ENCODE measurements around the gene PARP16.

Gene PARP16

DNA sequence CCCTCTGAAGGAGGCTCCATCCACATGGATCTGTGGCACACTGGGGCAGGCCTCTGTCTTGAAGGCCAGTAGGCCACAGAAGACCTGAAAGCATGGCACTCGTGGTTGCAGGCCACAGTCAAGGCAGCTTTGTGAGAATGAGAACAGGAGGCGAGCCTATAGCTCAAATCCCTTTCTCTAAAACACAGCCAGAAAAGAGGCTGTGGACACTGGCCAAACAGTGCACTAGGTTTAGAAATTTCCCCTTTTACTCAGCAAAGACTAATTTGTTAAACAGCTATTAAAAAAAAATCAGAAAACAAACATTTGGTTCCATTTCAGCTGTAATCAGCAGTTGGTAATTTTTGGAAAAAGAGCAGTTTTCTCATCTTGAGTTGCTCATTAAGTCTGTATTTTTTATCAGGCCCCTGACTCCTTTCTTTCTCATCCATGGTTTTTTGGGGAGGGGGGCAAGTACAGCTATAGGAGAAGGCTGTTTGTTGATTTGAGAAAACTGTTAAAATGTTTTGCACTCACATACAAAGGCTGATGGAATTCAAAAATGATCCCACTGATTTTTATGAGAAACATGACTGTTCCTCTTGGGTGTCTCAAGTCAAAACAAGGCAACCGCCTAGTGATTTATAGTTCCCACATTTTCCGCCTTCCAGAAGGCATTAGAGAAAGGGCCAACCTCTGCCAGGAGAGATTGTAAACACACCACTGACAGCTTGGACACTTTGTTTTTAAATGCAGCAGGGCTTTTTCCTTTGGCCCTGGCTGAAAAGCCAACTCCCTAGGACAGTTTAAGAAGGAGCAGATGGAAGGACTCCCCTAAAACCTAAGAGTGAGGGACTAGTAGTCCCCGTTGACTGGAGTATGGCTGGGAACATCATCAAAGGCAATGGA is 28.1 kb downstream of the PARP16 start:
- peaks cover 41% of the 10 kb centered on the region for H3K36me3 ChIP-seq (ENCODE audit: control insufficient read depth, insufficient read depth, low read length)
- H3K4me3 ChIP-seq (ENCODE audit: insufficient read depth, low read depth, low read length, poor library complexity, severe bottlenecking), result no peak overlapping the region
- H3K9me3 ChIP-seq (ENCODE audit: control insufficient read depth, low read length), result no peaks in the 10 kb centered on the region
- no peaks in the 10 kb centered on the region for H3K4me1 ChIP-seq (ENCODE audit: control insufficient read depth, insufficient read depth, low read length, poor library complexity, severe bottlenecking)
- no peak for DNase-seq
- H3K27me3 ChIP-seq (replicated peaks; ENCODE audit: control insufficient read depth, insufficient read depth, low read length, poor library complexity, severe bottlenecking), result no peaks in the 10 kb centered on the region
- H3K27ac ChIP-seq (ENCODE audit: insufficient read depth, low read length, poor library complexity, severe bottlenecking), result no peak overlapping the region

- no peaks in the 10 kb centered on the region for H3K27me3 ChIP-seq (replicated peaks; ENCODE audit: control insufficient read depth, insufficient read depth, low read length, poor library complexity, severe bottlenecking)
- DNase-seq, result no peak
- no peak overlapping the region for H3K4me3 ChIP-seq (ENCODE audit: insufficient read depth, low read depth, low read length, poor library complexity, severe bottlenecking)
- H3K36me3 ChIP-seq (ENCODE audit: control insufficient read depth, insufficient read depth, low read length), result peaks cover 28% of the 10 kb centered on the region
- no peaks in the 10 kb centered on the region for H3K4me1 ChIP-seq (ENCODE audit: control insufficient read depth, insufficient read depth, low read length, poor library complexity, severe bottlenecking)
- H3K9me3 ChIP-seq (ENCODE audit: control insufficient read depth, low read length), result no peaks in the 10 kb centered on the region
- no peak overlapping the region for H3K27ac ChIP-seq (ENCODE audit: insufficient read depth, low read length, poor library complexity, severe bottlenecking)
Measured at GRCh38 chr15:65255486-65256140, 31.1 kb downstream of the PARP16 start.

DNA sequence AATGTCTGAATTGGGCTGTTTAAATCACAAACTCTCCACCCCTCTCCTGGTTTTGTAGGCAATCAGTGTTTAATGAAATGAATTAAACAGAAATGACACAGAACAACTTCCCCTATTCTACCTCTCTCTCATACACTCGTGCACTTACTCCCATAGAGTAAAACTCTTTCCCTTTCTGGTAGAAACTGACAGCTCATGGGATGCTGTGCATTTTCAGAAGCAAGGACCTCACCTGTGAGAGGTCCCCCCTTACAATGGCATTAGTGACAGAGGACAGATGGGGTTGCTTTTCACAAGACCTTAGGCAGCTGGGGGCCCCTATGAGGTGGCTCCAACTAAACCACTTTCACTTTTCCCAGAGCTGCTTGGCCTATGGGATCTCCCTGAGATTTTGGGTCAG is 31.9 kb downstream of the PARP16 start:
- H3K4me3 ChIP-seq (ENCODE audit: insufficient read depth, low read depth, low read length, poor library complexity, severe bottlenecking), result no peak overlapping the region
- no peaks in the 10 kb centered on the region for H3K4me1 ChIP-seq (ENCODE audit: control insufficient read depth, insufficient read depth, low read length, poor library complexity, severe bottlenecking)
- H3K27me3 ChIP-seq (replicated peaks; ENCODE audit: control insufficient read depth, insufficient read depth, low read length, poor library complexity, severe bottlenecking), result no peaks in the 10 kb centered on the region
- H3K27ac ChIP-seq (ENCODE audit: insufficient read depth, low read length, poor library complexity, severe bottlenecking), result no peak overlapping the region
- peaks cover 20% of the 10 kb centered on the region for H3K36me3 ChIP-seq (ENCODE audit: control insufficient read depth, insufficient read depth, low read length)
- no peak for DNase-seq
- no peaks in the 10 kb centered on the region for H3K9me3 ChIP-seq (ENCODE audit: control insufficient read depth, low read length)

GRCh38 chr15:65254356-65254755 is 32.3 kb downstream of the PARP16 start:
- no peak for DNase-seq
- Histone ChIP-seq H3K4me3 (ENCODE audit: insufficient read depth, low read depth, low read length, poor library complexity, severe bottlenecking) (no peak overlapping the region), H3K9me3 (ENCODE audit: control insufficient read depth, low read length) (no peaks in the 10 kb centered on the region), H3K36me3 (ENCODE audit: control insufficient read depth, insufficient read depth, low read length) (peaks cover 16% of the 10 kb centered on the region), H3K4me1 (ENCODE audit: control insufficient read depth, insufficient read depth, low read length, poor library complexity, severe bottlenecking) (no peaks in the 10 kb centered on the region), H3K27me3 (replicated peaks; ENCODE audit: control insufficient read depth, insufficient read depth, low read length, poor library complexity, severe bottlenecking) (no peaks in the 10 kb centered on the region), H3K27ac (ENCODE audit: insufficient read depth, low read length, poor library complexity, severe bottlenecking) (no peak overlapping the region)

- Histone ChIP-seq H3K27me3 (replicated peaks; ENCODE audit: control insufficient read depth, insufficient read depth, low read length, poor library complexity, severe bottlenecking) (no peaks in the 10 kb centered on the region), H3K4me1 (ENCODE audit: control insufficient read depth, insufficient read depth, low read length, poor library complexity, severe bottlenecking) (no peaks in the 10 kb centered on the region), H3K9me3 (ENCODE audit: control insufficient read depth, low read length) (no peaks in the 10 kb centered on the region), H3K4me3 (ENCODE audit: insufficient read depth, low read depth, low read length, poor library complexity, severe bottlenecking) (no peak overlapping the region), H3K36me3 (ENCODE audit: control insufficient read depth, insufficient read depth, low read length) (no peaks in the 10 kb centered on the region), H3K27ac (ENCODE audit: insufficient read depth, low read length, poor library complexity, severe bottlenecking) (no peak overlapping the region)
- DNase-seq, result no peak
Measured at GRCh38 chr15:65249641-65250040, 37.0 kb downstream of the PARP16 start.

- Histone ChIP-seq H3K4me3 (ENCODE audit: insufficient read depth, low read depth, low read length, poor library complexity, severe bottlenecking) (no peak overlapping the region), H3K36me3 (ENCODE audit: control insufficient read depth, insufficient read depth, low read length) (no peaks in the 10 kb centered on the region), H3K27ac (ENCODE audit: insufficient read depth, low read length, poor library complexity, severe bottlenecking) (no peak overlapping the region), H3K4me1 (ENCODE audit: control insufficient read depth, insufficient read depth, low read length, poor library complexity, severe bottlenecking) (no peaks in the 10 kb centered on the region), H3K9me3 (ENCODE audit: control insufficient read depth, low read length) (no peaks in the 10 kb centered on the region), H3K27me3 (replicated peaks; ENCODE audit: control insufficient read depth, insufficient read depth, low read length, poor library complexity, severe bottlenecking) (no peaks in the 10 kb centered on the region)
- no peak for DNase-seq
Measured at GRCh38 chr15:65248511-65249255, 38.0 kb downstream of the PARP16 start.

GRCh38 chr15:65246939-65247338 is 39.7 kb downstream of the PARP16 start:
- DNase-seq, result no peak
- Histone ChIP-seq H3K36me3 (ENCODE audit: control insufficient read depth, insufficient read depth, low read length) (no peaks in the 10 kb centered on the region), H3K9me3 (ENCODE audit: control insufficient read depth, low read length) (no peaks in the 10 kb centered on the region), H3K4me1 (ENCODE audit: control insufficient read depth, insufficient read depth, low read length, poor library complexity, severe bottlenecking) (no peaks in the 10 kb centered on the region), H3K27ac (ENCODE audit: insufficient read depth, low read length, poor library complexity, severe bottlenecking) (no peak overlapping the region), H3K27me3 (replicated peaks; ENCODE audit: control insufficient read depth, insufficient read depth, low read length, poor library complexity, severe bottlenecking) (no peaks in the 10 kb centered on the region), H3K4me3 (ENCODE audit: insufficient read depth, low read depth, low read length, poor library complexity, severe bottlenecking) (no peak overlapping the region)

- no peaks in the 10 kb centered on the region for H3K4me1 ChIP-seq (ENCODE audit: control insufficient read depth, insufficient read depth, low read length, poor library complexity, severe bottlenecking)
- no peak for DNase-seq
- H3K27ac ChIP-seq (ENCODE audit: insufficient read depth, low read length, poor library complexity, severe bottlenecking), result no peak overlapping the region
Measured at GRCh38 chr15:65246026-65246714, 40.5 kb downstream of the PARP16 start.

DNA sequence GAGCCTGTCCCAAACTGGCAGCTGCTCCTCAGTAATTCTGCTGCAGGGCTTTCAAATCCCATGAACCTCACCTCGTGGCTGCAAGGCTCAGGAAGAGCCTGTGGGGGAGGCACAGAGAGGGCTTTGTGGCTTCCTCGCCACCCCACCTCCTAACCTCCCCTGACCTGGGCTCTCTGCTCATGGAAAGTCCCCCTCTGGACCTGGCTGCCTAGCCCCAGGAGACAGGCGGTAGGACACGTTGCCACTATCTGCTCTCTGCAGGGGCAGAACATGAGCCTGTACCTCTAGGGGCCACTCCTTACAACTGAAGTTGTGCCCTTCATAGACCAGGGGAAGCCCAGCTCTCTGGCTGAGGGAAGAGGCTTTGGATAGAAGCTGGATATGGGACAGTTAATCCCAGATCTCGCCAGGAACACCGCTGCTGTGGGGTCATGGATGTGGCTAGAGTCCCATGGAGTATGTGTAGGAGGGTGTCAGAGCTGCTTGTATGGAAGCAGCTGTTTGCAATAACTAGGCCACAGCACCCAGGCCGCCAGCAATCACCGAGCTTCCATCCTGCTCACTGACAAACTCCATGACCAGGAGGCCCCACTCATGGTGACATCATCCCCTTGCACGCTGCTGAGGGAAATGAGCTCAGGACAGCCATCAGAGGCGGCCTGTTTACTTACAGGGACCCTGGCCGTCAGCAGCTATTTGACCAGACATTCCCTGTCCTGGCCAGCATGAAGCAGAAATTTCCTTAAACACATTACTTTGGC is 41.4 kb downstream of the PARP16 start:
- H3K9me3 ChIP-seq (ENCODE audit: control insufficient read depth, low read length), result no peaks in the 10 kb centered on the region
- H3K27me3 ChIP-seq (replicated peaks; ENCODE audit: control insufficient read depth, insufficient read depth, low read length, poor library complexity, severe bottlenecking), result no peaks in the 10 kb centered on the region
- no peak overlapping the region for H3K4me3 ChIP-seq (ENCODE audit: insufficient read depth, low read depth, low read length, poor library complexity, severe bottlenecking)
- no peak for DNase-seq
- H3K4me1 ChIP-seq (ENCODE audit: control insufficient read depth, insufficient read depth, low read length, poor library complexity, severe bottlenecking), result no peaks in the 10 kb centered on the region
- no peak overlapping the region for H3K27ac ChIP-seq (ENCODE audit: insufficient read depth, low read length, poor library complexity, severe bottlenecking)
- no peaks in the 10 kb centered on the region for H3K36me3 ChIP-seq (ENCODE audit: control insufficient read depth, insufficient read depth, low read length)

More at GRCh38 chr15:65246026-65246714, 40.5 kb downstream of the PARP16 start:
- Histone ChIP-seq H3K9me3 (ENCODE audit: control insufficient read depth, low read length) (no peaks in the 10 kb centered on the region), H3K36me3 (ENCODE audit: control insufficient read depth, insufficient read depth, low read length) (no peaks in the 10 kb centered on the region), H3K4me3 (ENCODE audit: insufficient read depth, low read depth, low read length, poor library complexity, severe bottlenecking) (no peak overlapping the region), H3K27me3 (replicated peaks; ENCODE audit: control insufficient read depth, insufficient read depth, low read length, poor library complexity, severe bottlenecking) (no peaks in the 10 kb centered on the region)
